ENCODE results near the gene TMEM154. TPM values are rescaled to one million over a fixed set of nuclear protein-coding genes. Genes with fewer than 3 reads are reported as not detected.

The TMEM154 gene
- total and polyA plus RNA-seq, 10 of the 15 experiments (the other 5 are each of a cell fraction or from before 2014, with no cell fraction given): 5.1 to 41.4 (median 18.2) TPM

- Histone ChIP-seq H3K9me3 (replicated peaks; ENCODE audit: control insufficient read depth, insufficient read depth, low read length) (no peaks in the 10 kb centered on the region), H3K4me3 (no peak overlapping the region), H3K27ac (ENCODE audit: control insufficient read depth, insufficient read depth) (no peak overlapping the region), H2AFZ (ENCODE audit: control insufficient read depth, low read depth, low read length) (no peak overlapping the region), H3K79me2 (ENCODE audit: control insufficient read depth, insufficient read depth, low read length) (no peaks in the 10 kb centered on the region), H3K9ac (ENCODE audit: control insufficient read depth, insufficient read depth, low read length) (no peak overlapping the region), H3K36me3 (ENCODE audit: control insufficient read depth in 2 of 2, insufficient read depth in 2 of 2, low read length in 1 of 2) (no peaks in the 10 kb centered on the region), H4K20me1 (ENCODE audit: control insufficient read depth, insufficient read depth) (no peaks in the 10 kb centered on the region), H3K4me2 (ENCODE audit: control insufficient read depth, insufficient read depth) (no peak overlapping the region), H3K27me3 (replicated peaks in 1 of 2; ENCODE audit: control insufficient read depth in 2 of 2, insufficient read depth in 2 of 2, low read length in 1 of 2) (no peaks in the 10 kb centered on the region), H3K4me1 (ENCODE audit: control insufficient read depth, insufficient read depth, low read length) (peaks cover 20% of the 10 kb centered on the region)
- DNase-seq (ENCODE audit: low read depth, low spot score): no peak
- FAIRE-seq: no peak
- POLR2A ChIA-PET: interaction anchor here (0.7 to 0.9 kb wide), 2 partner anchors 10 to 17 kb away, joined by 3 read pairs; no protein-coding TSS in a partner anchor
- in situ Hi-C loops (cut with MboI): no loop called here
- CTCF ChIA-PET: no interaction called here
- no TSS peak for BruUV-seq (replicated peaks)
- 89% methylated on average over 5 of the region's 5 CpGs for WGBS (ENCODE audit: insufficient coverage, insufficient replicate concordance, low lambda C conversion rate, missing lambda C conversion rate)
- ATAC-seq: no peak
- TF ChIP-seq JUND (IDR thresholded peaks at IDR 0.05; ENCODE audit: low read depth, low read length) (no peak), KAT2A (conservative IDR thresholded peaks at IDR 0.05; ENCODE audit: control insufficient read depth, low read depth, low read length) (no peak), HDAC6 (IDR thresholded peaks at IDR 0.05; ENCODE audit: unreplicated experiment) (no peak), MAX (IDR thresholded peaks at IDR 0.05; ENCODE audit: low read depth, low read length) (no peak), E2F4 (IDR thresholded peaks at IDR 0.05; ENCODE audit: low read depth, low read length) (no peak), SMAD5 (IDR thresholded peaks at IDR 0.05; ENCODE audit: low read depth) (no peak), NR2C2 (IDR thresholded peaks at IDR 0.05; ENCODE audit: borderline replicate concordance, control insufficient read depth, insufficient read length, low read depth) (no peak), REST (IDR thresholded peaks at IDR 0.05; ENCODE audit: low read depth, low read length) (no peak), EED (IDR thresholded peaks at IDR 0.05; ENCODE audit: low read depth) (no peak), SMC3 (IDR thresholded peaks at IDR 0.05; ENCODE audit: borderline replicate concordance, low read length) (no peak), USF2 (IDR thresholded peaks at IDR 0.05; ENCODE audit: borderline replicate concordance, low read depth, low read length) (no peak), CREB1 (IDR thresholded peaks at IDR 0.05; ENCODE audit: low read depth) (no peak), TCF12 (IDR thresholded peaks at IDR 0.05; ENCODE audit: low read depth, low read length) (no peak), NRF1 (conservative IDR thresholded peaks at IDR 0.05; ENCODE audit: low read depth, low read length) (no peak), SRF (IDR thresholded peaks at IDR 0.05; ENCODE audit: low read depth in 2 of 2, low read length in 2 of 2) (no peak), ZNF217 (IDR thresholded peaks at IDR 0.05) (no peak), ZNF274 (IDR thresholded peaks at IDR 0.05; ENCODE audit: insufficient read depth, insufficient read length) (no peak), RAD51 (IDR thresholded peaks at IDR 0.05) (no peak)
- RAD21 ChIA-PET (ENCODE audit: unreplicated experiment): interaction anchor here (0.7 to 1.4 kb wide), 2 partner anchors 18 to 235 kb away, joined by 3 to 4 read pairs; no protein-coding TSS in a partner anchor
- intact Hi-C loops (cut with micrococcal nuclease; ENCODE audit: unreplicated experiment): no loop called here
- SMC1A ChIA-PET (ENCODE audit: uncharacterized antibody, unreplicated experiment): interaction anchor here (0.9 to 1.8 kb wide), 3 partner anchors 12 to 31 kb away, joined by 3 to 4 read pairs (median 4); no protein-coding TSS in a partner anchor
These were observed 14.1 kb upstream of the TMEM154 start for GRCh38 chr4:152693871-152694270.
